Ovary (tissue), 9 donors: ENCODE measurements around the gene TRAF1. TPM values are rescaled to one million over a fixed set of nuclear protein-coding genes. Genes with fewer than 3 reads are reported as not detected.
A peak's percentile ranks its signal among the peaks of the same experiment; 100 is the strongest.

Experiments used
- DNase-seq, 5 donors: peaks; one replicate each; pipeline ENCODE4 v3.0.0-alpha.2; 2019 to 2020
- H3K27ac ChIP-seq, 2 donors: fragments of 200-600 bp; one replicate each; pipeline versions ENCODE4 v1.5.1 to v1.8.0; 2019 to 2022
- H3K27me3 ChIP-seq: fragments of 200-600 bp; one replicate; pipeline ENCODE4 v1.8.0; 2022
- H3K36me3 ChIP-seq: fragments of 200-600 bp; sonication (generic); one replicate; pipeline ENCODE4 v1.5.1; 2019
- H3K4me1 ChIP-seq: one replicate; pipeline ENCODE4 v1.8.1; 2013; ENCODE audit warnings: mild to moderate bottlenecking, moderate library complexity; ENCODE audit not compliant: insufficient read depth
- H3K4me3 ChIP-seq: fragments of 200-600 bp; sonication (generic); one replicate; pipeline ENCODE4 v1.5.1; 2017
- H3K9me3 ChIP-seq, 2 donors: fragments of 200-600 bp in 1 of 2; sonication (generic) in 1 of 2; one replicate each; pipeline versions ENCODE4 v1.5.1 to v1.8.1; 2013 to 2019; ENCODE audit warnings: mild to moderate bottlenecking in 1 of 2, moderate library complexity in 1 of 2
- EP300 ChIP-seq: sonication (generic); formaldehyde crosslinking; IDR thresholded peaks from one replicate; pipeline ENCODE4 v1.6.1; 2017; ENCODE audit warnings: antibody characterized with exemption
- POLR2A ChIP-seq: fragments of 450-650 bp; IDR thresholded peaks from one replicate; pipeline ENCODE4 v1.6.1; 2017; ENCODE audit warnings: antibody characterized with exemption, mild to moderate bottlenecking, moderate library complexity
- WGBS, 3 donors: extraction: QIAGEN DNeasy Blood & Tissue Kit in 1 of 3; methylation state at CpG; one replicate each; pipeline versions ENCODE4 v1.1.5 to v1.1.7; 2013 to 2017; 5-methylcytosine and 5-hydroxymethylcytosine counted together
- intact Hi-C, 4 donors: fragments of 100-400 bp; cut with DNase I; formaldehyde crosslinking; loops; one replicate each; pipeline versions ENCODE4 v1.11.0 to v1.15.1; 2022 to 2023
- polyA plus RNA-seq, 2 donors: library from polyadenylated mRNA; stranded (reverse); fragments of 200-250 nt in 1 of 2; fragments of 350-450 nt in 1 of 2; fragmentation: Illumina TruSeq in 1 of 2; extraction: RNeasy Lipid Tissue Mini Kit (QIAGEN cat#74804) in 1 of 2; gene quantifications; one replicate each; pipeline ENCODE4 v1.2.3, GENCODE V29; 2013 to 2014
- total RNA-seq, 7 donors: library from RNA; depleted of rRNA in 2 of 7; stranded (reverse); fragments of >200 nt in 2 of 7; fragmentation: NEBNext Ultra II Directional in 3 of 7; extraction: Animal tissue kit (Norgen Biotek cat#: 25700) in 3 of 7; gene quantifications; one replicate each; pipeline versions ENCODE4 v1.1.0 to v1.2.4, GENCODE V29; 2016 to 2023
- TF ChIP-seq, protein P1 (sequence below), 3 donors: fragments of 450-650 bp in 2 of 3; fragments of 200-600 bp in 1 of 3; IDR thresholded peaks; one replicate each; pipeline versions ENCODE4 v1.5.1 to v1.8.0; 2016 to 2022; ENCODE audit warnings: antibody characterized with exemption in 3 of 3, mild to moderate bottlenecking in 1 of 3
- donor health status: DM: no; HTN: no; CAD: no; lungs with moderate emphysema.
- donor health status: DM: no; HTN: no; CAD: no.
- donor health status: Bipolar disorder and iron deficiency.
- donor health status: DM: yes; HTN: yes; CAD: no.
- donor health status: DM: no; HTN: no; CAD: no.
- donor health status: DM: yes; HTN: yes; CAD: no.

Gene TRAF1
- total and polyA plus RNA-seq, 9 donors: 4.1 to 9.4 (median 5.5) TPM

DNA sequence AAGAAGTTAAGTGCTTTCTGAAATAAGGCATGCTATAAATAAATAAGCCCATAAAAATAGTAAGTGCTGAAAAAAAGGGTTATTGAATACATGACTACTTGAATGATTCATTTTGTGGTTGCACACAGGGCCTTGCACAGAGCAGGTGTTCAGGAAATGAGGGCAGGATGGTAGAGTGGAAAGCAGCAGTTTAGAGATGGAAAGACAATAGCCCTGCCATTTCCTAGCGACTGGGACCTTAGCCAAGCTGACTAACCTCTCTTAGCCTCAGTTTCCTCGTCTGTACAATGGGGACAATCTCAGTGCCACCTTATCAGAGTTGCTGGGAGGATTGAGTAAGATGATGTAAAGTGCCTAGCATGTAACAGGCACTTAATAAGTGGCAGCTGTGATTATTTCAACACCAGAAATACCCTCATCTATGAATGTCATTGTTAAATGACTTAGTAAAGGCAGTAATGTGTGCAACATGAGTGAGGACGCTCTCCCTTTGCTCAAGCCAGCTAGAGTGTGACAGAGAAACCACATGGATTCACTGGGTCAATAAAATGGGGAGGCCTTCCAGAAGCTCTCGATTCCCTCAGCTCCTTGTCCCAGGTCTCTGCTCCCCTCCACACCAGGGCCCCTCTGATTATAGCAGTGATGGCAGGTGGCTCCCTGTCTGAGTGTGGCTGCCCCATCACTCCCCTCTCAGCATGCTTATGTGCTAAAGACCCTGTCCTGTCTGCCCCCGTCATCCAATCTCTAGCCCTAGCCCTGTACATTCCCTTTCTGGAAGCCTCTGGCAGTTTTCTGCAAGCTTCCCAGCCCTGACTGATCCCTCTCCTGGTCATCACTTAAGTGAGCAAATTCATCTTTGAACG lies 33.6 kb downstream of the TRAF1 start:
- Histone ChIP-seq H3K4me1 (peaks cover 5% of the 10 kb centered on the region), H3K9me3 (no peaks in the 10 kb centered on the region), H3K27ac (peak overlapping the region in 1 of 2 donors; percentile 80), H3K36me3 (no peaks in the 10 kb centered on the region), H3K4me3 (no peak overlapping the region), H3K27me3 (no peaks in the 10 kb centered on the region)
- 81 to 85% (median 84%) methylated on average over 6 of the region's 6 CpGs for WGBS, 3 donors
- intact Hi-C loops: no loop called here
- DNase-seq: no peak
- no peak for TF ChIP-seq POLR2A
- TF ChIP-seq, protein P1, sequence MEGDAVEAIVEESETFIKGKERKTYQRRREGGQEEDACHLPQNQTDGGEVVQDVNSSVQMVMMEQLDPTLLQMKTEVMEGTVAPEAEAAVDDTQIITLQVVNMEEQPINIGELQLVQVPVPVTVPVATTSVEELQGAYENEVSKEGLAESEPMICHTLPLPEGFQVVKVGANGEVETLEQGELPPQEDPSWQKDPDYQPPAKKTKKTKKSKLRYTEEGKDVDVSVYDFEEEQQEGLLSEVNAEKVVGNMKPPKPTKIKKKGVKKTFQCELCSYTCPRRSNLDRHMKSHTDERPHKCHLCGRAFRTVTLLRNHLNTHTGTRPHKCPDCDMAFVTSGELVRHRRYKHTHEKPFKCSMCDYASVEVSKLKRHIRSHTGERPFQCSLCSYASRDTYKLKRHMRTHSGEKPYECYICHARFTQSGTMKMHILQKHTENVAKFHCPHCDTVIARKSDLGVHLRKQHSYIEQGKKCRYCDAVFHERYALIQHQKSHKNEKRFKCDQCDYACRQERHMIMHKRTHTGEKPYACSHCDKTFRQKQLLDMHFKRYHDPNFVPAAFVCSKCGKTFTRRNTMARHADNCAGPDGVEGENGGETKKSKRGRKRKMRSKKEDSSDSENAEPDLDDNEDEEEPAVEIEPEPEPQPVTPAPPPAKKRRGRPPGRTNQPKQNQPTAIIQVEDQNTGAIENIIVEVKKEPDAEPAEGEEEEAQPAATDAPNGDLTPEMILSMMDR (IDR thresholded peaks at IDR 0.05): no peak
- no peak for TF ChIP-seq EP300

- peaks cover 5% of the 10 kb centered on the region for H3K4me1 ChIP-seq
- H3K4me3 ChIP-seq: no peak overlapping the region
- WGBS, 3 donors: 71 to 81% (median 74%) methylated on average over 15 of the region's 15 CpGs
- H3K9me3 ChIP-seq: no peaks in the 10 kb centered on the region
- H3K27ac ChIP-seq: no peak overlapping the region
- no peaks in the 10 kb centered on the region for H3K27me3 ChIP-seq
- DNase-seq: no peak
- TF ChIP-seq EP300 (no peak), POLR2A (no peak)
- TF ChIP-seq, protein P1 (IDR thresholded peaks at IDR 0.05): no peak
- H3K36me3 ChIP-seq: no peaks in the 10 kb centered on the region
- intact Hi-C loops: no loop called here
These were observed 34.5 kb downstream of the TRAF1 start for GRCh38 chr9:120891884-120892747.

GRCh38 chr9:120891245-120891883 lies 35.2 kb downstream of the TRAF1 start:
- 82 to 85% (median 82%) methylated on average over 10 of the region's 10 CpGs for WGBS, 3 donors
- TF ChIP-seq EP300 (no peak), POLR2A (no peak)
- TF ChIP-seq, protein P1 (IDR thresholded peaks at IDR 0.05): no peak
- Histone ChIP-seq H3K27me3 (no peaks in the 10 kb centered on the region), H3K4me1 (peaks cover 5% of the 10 kb centered on the region), H3K9me3 (no peaks in the 10 kb centered on the region), H3K4me3 (no peak overlapping the region), H3K27ac (no peak overlapping the region), H3K36me3 (no peaks in the 10 kb centered on the region)
- intact Hi-C loops: no loop called here
- DNase-seq: no peak
